ENCODE data around the gene CALU. TPM values are rescaled to one million over a fixed set of nuclear protein-coding genes. Genes with fewer than 3 reads are reported as not detected.

CALU gene
- polyA plus RNA-seq, 3 donors, result 13.8 to 44.0 (median 33.2) TPM

DNA sequence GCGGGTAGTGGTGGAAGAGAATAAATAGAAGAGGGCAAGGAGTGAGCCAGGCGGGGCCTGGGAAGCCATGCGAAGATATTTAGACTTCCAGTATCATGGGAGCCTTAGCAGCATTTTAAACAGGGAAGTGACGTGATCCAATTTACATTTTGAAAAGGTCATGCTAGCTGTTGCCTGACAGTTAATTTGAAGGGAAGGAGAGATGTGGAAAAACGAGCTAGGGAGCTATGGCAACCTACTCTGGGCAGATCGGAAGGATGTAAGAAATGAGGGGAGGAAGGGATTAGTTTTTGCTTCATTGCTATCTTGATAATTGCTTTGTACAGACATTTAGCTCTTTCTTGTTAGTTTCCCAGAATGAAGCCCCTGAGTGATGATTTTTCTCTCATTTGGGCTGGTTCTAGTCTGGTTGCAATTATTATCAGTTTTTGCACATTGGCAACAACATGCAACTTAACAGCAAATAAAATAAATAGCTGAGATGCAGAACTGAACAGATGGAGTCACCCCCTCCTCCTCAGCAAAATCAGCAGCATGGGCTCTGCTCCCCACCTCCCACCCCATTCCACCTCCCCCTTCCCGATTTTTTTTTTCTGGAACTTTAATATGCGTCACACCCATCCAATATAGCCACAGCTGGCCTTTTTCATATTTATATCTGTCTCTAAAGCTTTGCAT lies 13.0 kb upstream of the CALU start:
- no peaks in the 10 kb centered on the region for H3K36me3 ChIP-seq (replicated peaks in 1 of 2; ENCODE audit: control insufficient read depth in 1 of 2, insufficient read depth in 2 of 2, low read length in 2 of 2)
- Mint-ChIP-seq H3K4me3 (no peak overlapping the region), H3K27ac (no peak overlapping the region), H3K36me3 (no peaks in the 10 kb centered on the region), H3K27me3 (ENCODE audit: low read depth in 3 of 3) (peaks cover 4 to 22% (median 7%) of the 10 kb centered on the region in 3 donors), H3K4me1 (peaks cover 2% of the 10 kb centered on the region), H3K9me3 (peaks cover 0 to 3% (median 2%) of the 10 kb centered on the region in 7 donors)
- no peaks in the 10 kb centered on the region for H3K27me3 ChIP-seq (ENCODE audit: control insufficient read depth in 2 of 2, insufficient read depth in 2 of 2, low read length in 2 of 2)
- no peak overlapping the region for H3K9ac ChIP-seq (ENCODE audit: insufficient read depth, low read length, poor library complexity, severe bottlenecking)
- no peaks in the 10 kb centered on the region for H3K9me3 ChIP-seq (replicated peaks in 1 of 2; ENCODE audit: control insufficient read depth in 1 of 2, insufficient read depth in 1 of 2, low read length in 2 of 2)
- no peaks in the 10 kb centered on the region for H3K4me1 ChIP-seq (ENCODE audit: control insufficient read depth in 1 of 2, insufficient read depth in 2 of 2, low read length in 2 of 2)
- no peak overlapping the region for H3K27ac ChIP-seq (ENCODE audit: low read depth in 1 of 2, low read length in 2 of 2)
- intact Hi-C loops (cut with micrococcal nuclease), result no loop called here
- TF ChIP-seq, protein P1, sequence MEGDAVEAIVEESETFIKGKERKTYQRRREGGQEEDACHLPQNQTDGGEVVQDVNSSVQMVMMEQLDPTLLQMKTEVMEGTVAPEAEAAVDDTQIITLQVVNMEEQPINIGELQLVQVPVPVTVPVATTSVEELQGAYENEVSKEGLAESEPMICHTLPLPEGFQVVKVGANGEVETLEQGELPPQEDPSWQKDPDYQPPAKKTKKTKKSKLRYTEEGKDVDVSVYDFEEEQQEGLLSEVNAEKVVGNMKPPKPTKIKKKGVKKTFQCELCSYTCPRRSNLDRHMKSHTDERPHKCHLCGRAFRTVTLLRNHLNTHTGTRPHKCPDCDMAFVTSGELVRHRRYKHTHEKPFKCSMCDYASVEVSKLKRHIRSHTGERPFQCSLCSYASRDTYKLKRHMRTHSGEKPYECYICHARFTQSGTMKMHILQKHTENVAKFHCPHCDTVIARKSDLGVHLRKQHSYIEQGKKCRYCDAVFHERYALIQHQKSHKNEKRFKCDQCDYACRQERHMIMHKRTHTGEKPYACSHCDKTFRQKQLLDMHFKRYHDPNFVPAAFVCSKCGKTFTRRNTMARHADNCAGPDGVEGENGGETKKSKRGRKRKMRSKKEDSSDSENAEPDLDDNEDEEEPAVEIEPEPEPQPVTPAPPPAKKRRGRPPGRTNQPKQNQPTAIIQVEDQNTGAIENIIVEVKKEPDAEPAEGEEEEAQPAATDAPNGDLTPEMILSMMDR (IDR thresholded peaks at IDR 0.05), result no peak
- no peaks in the 10 kb centered on the region for H4K20me1 ChIP-seq (ENCODE audit: insufficient read depth, low read length)
- H2AFZ ChIP-seq (ENCODE audit: insufficient read depth, low read depth, low read length, poor library complexity, severe bottlenecking), result no peak overlapping the region
- WGBS (ENCODE audit: insufficient coverage), result 89% methylated on average over 8 of the region's 8 CpGs
- no peak for DNase-seq
- no peaks in the 10 kb centered on the region for H3K79me2 ChIP-seq (ENCODE audit: insufficient read depth, low read length)
- H3K4me3 ChIP-seq (replicated peaks in 1 of 3; ENCODE audit: low read depth in 2 of 3, low read length in 3 of 3), result no peak overlapping the region
- H3K4me2 ChIP-seq (replicated peaks; ENCODE audit: extremely low read depth, low read length, poor library complexity, severe bottlenecking), result no peak overlapping the region

DNA sequence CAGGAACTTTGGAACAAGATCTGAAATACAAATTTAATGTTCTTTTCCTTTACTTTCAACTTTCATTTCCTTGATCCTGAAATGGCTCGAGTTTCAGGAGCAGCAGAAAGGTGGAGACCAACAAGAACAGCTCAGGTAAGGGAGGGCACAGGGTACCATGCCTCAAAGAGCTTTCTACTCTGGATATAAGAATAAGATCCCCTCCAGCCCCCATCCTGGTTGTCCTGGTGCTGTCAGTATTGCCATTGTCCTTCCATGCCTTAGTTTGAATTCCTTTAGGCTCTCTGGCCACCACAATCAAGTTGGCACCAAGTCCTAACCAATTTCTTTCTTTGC lies 12.5 kb upstream of the CALU start:
- H3K79me2 ChIP-seq (ENCODE audit: insufficient read depth, low read length), result no peaks in the 10 kb centered on the region
- H3K4me3 ChIP-seq (replicated peaks in 1 of 3; ENCODE audit: low read depth in 2 of 3, low read length in 3 of 3), result no peak overlapping the region
- Mint-ChIP-seq H3K36me3 (no peaks in the 10 kb centered on the region), H3K27me3 (ENCODE audit: low read depth in 3 of 3) (peaks cover 4 to 22% (median 7%) of the 10 kb centered on the region in 3 donors), H3K4me3 (no peak overlapping the region), H3K9me3 (peaks cover 0 to 3% (median 2%) of the 10 kb centered on the region in 7 donors), H3K4me1 (peaks cover 2% of the 10 kb centered on the region), H3K27ac (no peak overlapping the region)
- intact Hi-C loops (cut with micrococcal nuclease), result no loop called here
- no peak for DNase-seq
- no peak overlapping the region for H3K4me2 ChIP-seq (replicated peaks; ENCODE audit: extremely low read depth, low read length, poor library complexity, severe bottlenecking)
- H3K27ac ChIP-seq (ENCODE audit: low read depth in 1 of 2, low read length in 2 of 2), result no peak overlapping the region
- no peaks in the 10 kb centered on the region for H3K27me3 ChIP-seq (ENCODE audit: control insufficient read depth in 2 of 2, insufficient read depth in 2 of 2, low read length in 2 of 2)
- no peaks in the 10 kb centered on the region for H4K20me1 ChIP-seq (ENCODE audit: insufficient read depth, low read length)
- no CpG with 5 or more reads among the region's 1 CpG for WGBS (ENCODE audit: insufficient coverage)
- H3K9me3 ChIP-seq (replicated peaks in 1 of 2; ENCODE audit: control insufficient read depth in 1 of 2, insufficient read depth in 1 of 2, low read length in 2 of 2), result no peaks in the 10 kb centered on the region
- H2AFZ ChIP-seq (ENCODE audit: insufficient read depth, low read depth, low read length, poor library complexity, severe bottlenecking), result no peak overlapping the region
- H3K4me1 ChIP-seq (ENCODE audit: control insufficient read depth in 1 of 2, insufficient read depth in 2 of 2, low read length in 2 of 2), result no peaks in the 10 kb centered on the region
- no peaks in the 10 kb centered on the region for H3K36me3 ChIP-seq (replicated peaks in 1 of 2; ENCODE audit: control insufficient read depth in 1 of 2, insufficient read depth in 2 of 2, low read length in 2 of 2)
- TF ChIP-seq, protein P1 (IDR thresholded peaks at IDR 0.05), result no peak
- H3K9ac ChIP-seq (ENCODE audit: insufficient read depth, low read length, poor library complexity, severe bottlenecking), result no peak overlapping the region

All from CD14-positive monocyte (primary cell).